GM18868 (cell line): ENCODE results near the gene ST3GAL4.

Experiments used
- ATAC-seq: cut with Tn5 transposase; IDR thresholded peaks from one replicate; pipeline ENCODE4 v1.9.1; 2021; ENCODE audit warnings: mild to moderate bottlenecking, moderate library complexity; ENCODE audit not compliant: unreplicated experiment

The ST3GAL4 gene

GRCh38 chr11:126329644-126330211 is 25.8 kb upstream of the ST3GAL4 start:
- ATAC-seq = no peak

DNA sequence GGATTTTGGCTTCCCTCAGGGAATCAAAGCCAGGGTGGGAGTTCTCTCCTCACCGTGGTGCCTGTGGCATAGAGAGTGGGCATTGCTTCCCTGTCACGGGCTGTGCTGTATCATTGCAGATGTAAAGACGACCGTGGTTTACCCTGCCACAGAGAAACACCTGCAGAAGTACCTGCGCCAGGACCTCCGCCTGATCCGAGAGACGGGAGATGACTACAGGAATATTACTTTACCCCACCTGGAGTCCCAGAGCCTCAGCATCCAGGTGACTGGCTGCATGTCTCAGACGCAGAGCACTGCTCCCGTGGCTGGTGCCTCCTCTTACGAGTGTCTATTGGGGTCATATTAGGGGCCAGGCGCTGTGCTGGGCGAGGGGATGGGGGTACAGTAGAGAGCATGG is 24.2 kb upstream of the ST3GAL4 start:
- ATAC-seq = no peak

DNA sequence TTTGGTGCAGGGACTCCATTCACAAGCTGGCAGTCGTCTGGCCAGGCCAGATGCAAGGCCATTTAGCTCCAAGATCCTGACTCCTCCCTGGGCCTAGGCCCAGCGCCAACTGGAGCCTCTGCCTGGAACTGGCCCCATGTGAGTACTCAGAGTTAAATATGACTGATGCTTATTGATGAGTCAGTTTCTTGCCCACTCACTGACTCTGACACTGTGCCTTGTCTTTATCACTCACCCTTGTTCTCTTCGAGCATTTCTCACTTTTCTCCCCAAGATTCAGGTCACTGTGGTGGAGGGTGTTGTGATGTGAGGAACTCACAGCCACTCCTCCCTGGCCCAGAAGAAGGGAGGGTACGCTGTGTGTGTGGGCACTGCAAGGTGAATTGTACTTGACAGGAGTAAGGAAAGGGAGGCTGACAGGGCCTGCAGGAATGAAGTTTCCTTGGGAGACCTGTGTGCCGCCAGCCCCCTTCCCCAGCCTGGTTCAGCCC is 23.2 kb upstream of the ST3GAL4 start:
- ATAC-seq = no peak

DNA sequence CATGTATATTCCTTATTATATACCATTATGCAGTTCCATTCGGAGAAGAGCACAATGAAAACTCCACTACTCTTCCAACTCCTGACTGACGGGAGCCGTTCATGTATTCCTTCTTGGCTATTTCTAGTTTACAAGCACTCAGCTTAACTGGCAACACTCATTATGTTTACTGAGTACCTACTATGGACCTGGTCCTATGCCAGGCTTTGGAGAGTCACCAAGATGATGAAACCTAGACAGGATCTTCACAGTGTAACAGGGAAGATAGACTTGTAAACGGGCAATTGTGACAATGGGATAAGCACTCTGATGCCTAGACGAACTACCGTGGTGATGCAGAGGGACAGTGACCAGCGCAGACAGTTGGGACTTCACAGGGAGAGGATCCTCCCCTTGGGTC is 22.3 kb upstream of the ST3GAL4 start:
- no peak for ATAC-seq

DNA sequence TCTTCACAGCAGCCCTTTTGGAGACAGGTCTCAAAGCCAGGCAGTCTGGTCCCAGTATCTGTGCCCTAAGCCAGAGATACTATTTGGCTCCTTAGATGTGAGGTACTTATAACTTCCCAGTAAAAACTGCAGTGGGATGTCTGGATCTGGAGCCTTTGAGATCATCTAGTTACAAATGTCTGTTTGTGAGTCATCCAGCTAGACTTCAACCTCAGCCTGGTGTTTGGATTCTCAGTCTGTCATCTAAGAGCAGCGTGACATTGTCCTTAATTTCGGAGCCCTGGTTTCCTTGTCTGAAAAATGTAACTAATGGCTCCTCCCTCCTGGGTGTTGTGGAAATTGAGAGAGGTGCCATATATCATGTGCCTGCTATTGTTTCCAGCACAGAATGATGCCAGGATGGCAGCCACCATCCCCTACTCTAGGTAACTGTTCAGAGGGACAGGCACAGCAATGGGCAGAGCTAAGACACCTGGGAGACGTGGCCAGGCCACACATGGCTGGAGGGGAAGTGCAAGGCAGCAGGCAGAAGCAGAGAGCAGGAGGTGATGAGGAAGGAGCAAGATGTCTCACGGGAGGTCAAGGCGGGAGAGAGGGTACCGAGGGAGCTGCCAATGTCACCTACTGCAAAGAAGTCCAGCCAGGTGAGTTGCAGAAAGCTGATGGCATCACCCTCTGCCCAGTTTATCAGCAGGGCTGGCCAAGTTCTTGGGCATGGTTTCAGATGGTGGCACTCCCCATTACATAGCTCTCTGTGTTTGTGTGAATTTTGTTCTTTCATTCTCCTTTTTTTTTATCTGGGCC is 20.6 kb upstream of the ST3GAL4 start:
- ATAC-seq = no peak

- no peak for ATAC-seq
Observed at GRCh38 chr11:126335463-126335760, 20.1 kb upstream of the ST3GAL4 start.

- no peak for ATAC-seq
Observed at GRCh38 chr11:126336138-126336541, 19.3 kb upstream of the ST3GAL4 start.

DNA sequence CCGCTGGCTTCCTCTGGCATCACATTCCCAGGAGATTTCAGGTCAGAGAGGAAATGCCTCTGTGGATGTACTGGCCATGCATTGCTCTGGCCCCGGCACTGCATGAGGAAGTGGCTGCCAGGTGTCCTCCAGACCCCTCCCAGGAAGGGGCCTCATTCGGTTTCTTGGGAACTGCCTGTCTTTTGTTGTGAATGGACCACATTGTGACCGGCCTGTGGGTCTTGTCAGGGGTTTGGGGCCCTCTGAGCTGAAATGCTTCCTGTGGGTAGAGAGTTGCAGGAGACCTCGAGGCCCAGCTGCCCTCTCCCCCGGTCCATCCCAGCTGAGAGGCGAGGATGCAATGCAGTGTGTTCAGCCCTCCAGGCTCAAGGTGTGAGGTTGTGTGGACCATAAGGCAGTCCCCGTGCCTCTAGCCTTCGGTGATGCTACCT is 18.8 kb upstream of the ST3GAL4 start:
- no peak for ATAC-seq

- no peak for ATAC-seq
Observed at GRCh38 chr11:126337126-126337473, 18.4 kb upstream of the ST3GAL4 start.

- no peak for ATAC-seq
Observed at GRCh38 chr11:126337474-126338241, 17.8 kb upstream of the ST3GAL4 start.

DNA sequence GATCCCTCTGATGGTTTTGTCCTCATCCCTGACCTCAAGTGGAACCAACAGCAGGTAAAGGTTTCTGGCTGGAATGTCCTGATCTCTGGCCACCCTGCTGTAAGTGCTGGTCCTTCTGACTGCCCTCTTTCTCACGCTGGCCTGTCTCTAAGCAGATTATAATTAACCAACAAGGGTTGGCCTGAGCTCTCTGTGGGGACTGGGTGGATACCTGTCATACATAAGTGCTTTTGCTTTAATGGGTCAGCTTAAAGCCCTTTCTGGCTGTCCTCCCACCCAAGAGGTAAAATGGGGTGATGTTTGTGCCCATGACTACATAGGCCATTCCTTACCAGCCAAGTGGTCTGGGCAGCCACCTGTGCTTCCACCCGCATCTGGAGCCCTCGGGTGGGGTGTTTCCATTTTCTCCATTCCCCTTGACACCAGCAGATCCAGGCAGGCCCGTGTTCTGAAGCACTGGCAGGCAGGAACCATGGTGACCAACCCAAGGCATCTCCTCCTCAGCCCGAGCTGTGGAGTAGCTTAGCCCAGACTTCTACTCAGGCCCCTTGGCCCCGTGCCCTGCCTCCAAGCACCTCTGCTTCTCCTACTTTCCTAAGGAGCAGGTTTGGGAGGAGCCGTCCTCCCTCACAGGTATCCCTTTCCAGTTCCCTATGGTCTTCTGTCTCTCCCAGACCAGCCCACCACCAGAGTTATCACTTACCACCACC is 17.0 kb upstream of the ST3GAL4 start:
- ATAC-seq = no peak

GRCh38 chr11:126339073-126339862 is 16.2 kb upstream of the ST3GAL4 start:
- ATAC-seq = no peak

DNA sequence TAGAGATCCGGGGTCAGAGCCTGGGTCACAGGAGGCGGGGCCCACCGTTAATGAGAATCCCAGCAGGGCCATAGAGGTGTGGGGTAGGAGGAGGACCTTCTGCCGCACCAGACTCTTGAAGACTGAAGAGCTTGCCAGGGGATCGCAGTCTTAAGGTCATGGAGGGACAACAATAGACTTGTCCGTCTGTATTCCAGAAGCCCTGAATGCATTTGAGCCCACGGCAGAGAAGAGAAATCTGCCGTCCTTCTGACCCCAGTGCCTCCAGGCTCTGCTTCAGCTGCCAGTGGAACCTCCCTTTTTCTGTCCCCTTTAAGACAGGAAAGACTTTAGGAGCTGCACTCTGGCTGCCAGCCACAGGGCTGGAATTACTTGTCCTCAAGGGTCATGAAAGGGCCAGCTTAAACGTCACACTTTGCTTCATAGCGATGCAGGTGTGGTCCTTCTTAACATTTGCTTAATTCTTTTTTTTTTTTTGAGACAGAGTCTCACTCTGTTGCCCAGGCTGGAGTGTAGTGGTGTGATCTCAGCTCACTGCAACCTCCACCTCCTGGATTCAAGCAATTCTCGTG is 15.5 kb upstream of the ST3GAL4 start:
- no peak for ATAC-seq

- no peak for ATAC-seq
Observed at GRCh38 chr11:126340960-126341606, 14.4 kb upstream of the ST3GAL4 start.

DNA sequence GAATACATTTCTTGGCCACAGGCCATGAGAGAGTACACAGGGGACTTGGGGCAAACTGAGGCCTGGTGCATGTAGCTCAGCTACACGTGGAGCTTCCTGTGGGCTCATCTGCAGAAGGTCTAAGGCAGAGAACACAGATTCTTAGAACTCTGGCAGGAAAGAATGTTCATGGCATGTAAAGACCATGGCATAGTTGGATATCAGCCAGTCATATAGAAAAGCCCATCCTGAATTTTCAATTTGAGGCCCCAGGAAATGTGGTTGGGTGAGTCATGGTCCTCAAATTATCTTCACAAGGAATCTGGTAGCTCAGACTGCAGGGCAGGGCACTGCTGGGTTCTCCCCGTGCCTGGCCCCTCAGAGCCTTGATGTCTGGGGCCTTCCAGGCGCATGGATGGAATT is 13.7 kb upstream of the ST3GAL4 start:
- ATAC-seq = no peak

DNA sequence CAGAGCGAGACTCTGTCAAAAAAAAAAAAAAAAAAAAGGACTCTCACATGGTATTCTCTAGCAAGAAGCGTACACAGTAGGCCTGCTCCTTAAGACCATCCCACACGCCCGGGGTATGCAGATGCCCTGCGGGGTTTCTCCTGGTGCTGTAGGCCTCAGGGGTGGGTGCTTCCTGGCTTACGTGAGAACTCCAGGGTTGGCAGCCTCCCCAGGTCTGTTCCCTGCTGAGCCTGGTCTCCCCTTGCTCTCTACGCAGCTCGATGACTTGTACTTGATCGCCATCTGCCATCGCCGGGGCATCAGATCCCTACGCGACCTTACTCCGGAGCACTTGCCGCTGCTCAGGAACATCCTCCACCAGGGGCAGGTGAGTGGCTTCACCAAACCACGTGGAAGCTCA is 12.4 kb upstream of the ST3GAL4 start:
- no peak for ATAC-seq

DNA sequence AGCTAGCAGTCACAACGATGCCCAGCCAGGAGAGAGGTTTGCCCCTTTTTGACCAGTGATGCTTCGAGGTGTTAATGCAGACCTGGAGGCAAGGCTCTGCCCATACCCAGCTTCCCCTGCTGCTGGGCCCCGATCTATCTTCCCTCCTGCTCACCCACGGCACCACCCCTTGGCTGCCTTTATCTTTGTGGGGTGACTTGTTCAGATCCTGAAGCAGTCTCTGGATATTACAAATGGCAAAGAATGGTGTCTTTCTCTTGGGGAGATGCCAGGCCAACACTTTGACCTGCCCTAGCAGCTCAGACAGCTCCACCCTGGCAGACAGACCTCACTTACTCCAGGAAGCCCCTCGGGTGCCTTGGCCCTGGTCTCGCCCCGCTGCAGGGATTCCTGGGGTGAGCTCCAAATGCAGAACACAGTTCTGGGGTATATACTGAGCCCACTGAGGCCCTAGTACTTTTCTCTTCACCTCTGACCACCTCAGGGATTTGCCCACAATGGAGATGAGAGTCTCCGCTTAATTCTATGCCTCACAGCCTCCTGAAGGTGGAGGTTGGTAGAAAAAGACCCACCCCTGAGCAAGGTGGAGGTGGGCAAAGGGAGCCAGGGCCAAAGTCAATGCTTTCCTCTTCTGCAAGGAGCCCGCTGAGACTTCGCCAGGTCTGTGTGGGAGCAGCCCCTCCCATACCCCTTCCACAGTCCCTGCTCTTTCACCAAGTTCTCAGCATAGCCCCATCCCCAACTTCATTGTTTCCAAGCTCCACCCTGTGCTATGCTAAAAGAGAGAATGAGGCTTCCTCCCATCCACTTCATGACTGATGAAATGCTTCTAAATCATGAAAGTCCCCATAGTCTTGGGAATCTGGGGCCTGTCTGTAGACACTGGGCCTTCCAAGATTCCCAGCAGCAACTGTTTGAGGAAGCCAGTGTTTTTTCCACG is 11.1 kb upstream of the ST3GAL4 start:
- ATAC-seq = no peak

DNA sequence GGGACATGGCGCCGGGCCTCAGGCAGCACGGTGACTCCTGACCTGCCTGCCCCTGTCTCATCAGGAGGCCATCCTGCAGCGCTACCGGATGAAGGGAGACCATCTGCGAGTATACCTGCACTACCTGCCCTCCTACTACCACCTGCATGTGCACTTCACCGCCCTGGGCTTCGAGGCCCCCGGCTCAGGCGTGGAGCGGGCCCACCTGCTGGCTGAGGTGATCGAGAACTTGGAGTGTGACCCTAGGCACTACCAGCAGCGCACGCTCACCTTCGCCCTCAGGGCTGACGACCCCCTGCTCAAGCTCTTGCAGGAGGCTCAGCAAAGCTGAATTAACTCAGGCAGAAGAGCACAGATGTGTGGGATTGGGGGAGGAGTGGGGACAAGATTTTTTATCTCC is 10.2 kb upstream of the ST3GAL4 start:
- ATAC-seq = no peak
